NCI-H748 treated with DMSO at 0.1 percent for 48 hours (cell line): ENCODE measurements around the gene MISFA.
"Not testable (repeated sequence)": the region's sequence is repeated elsewhere in the genome, so short reads cannot be mapped to it uniquely, and the experiment has no call there.

Experiments used
- DNase-seq: peaks from one replicate; lab custom pipeline; 2025; lab: John Stamatoyannopoulos, UW

The MISFA gene

GRCh38 chr11:18599739-18600230 lies at the start of gene MISFA:
TSS of gene MISFA (plus strand) at chr11:18599789. CDS start at chr11:18599929, 140 bp downstream.
- no peak for DNase-seq

- no peak for DNase-seq
These were observed 36.4 kb upstream of the MISFA start for GRCh38 chr11:18563090-18563730.

- DNase-seq, result no peak
These were observed 35.4 kb upstream of the MISFA start for GRCh38 chr11:18564149-18564548.

GRCh38 chr11:18566406-18566805 lies 33.2 kb upstream of the MISFA start:
- DNase-seq, result no peak

- no peak for DNase-seq
These were observed 32.5 kb upstream of the MISFA start for GRCh38 chr11:18567081-18567480.

- DNase-seq, result no peak
These were observed 24.2 kb upstream of the MISFA start for GRCh38 chr11:18575361-18575760.

- DNase-seq, result no peak
These were observed 20.5 kb upstream of the MISFA start for GRCh38 chr11:18578975-18579598.

- no peak for DNase-seq
These were observed 19.3 kb upstream of the MISFA start for GRCh38 chr11:18580113-18580766.

GRCh38 chr11:18581825-18582224 lies 17.8 kb upstream of the MISFA start:
- no peak for DNase-seq

- peak; percentile 38 for DNase-seq
These were observed 11.0 kb upstream of the MISFA start, which contains the start of gene UEVLD for GRCh38 chr11:18588297-18589252. TSS of gene UEVLD (minus strand) at chr11:18588734. CDS start at chr11:18588654, 80 bp downstream.

- no peak for DNase-seq
These were observed 9.0 kb upstream of the MISFA start for GRCh38 chr11:18590571-18590970.

- not testable (repeated sequence) for DNase-seq
These were observed 5.5 kb upstream of the MISFA start for GRCh38 chr11:18594088-18594487.

GRCh38 chr11:18594999-18595749 lies 4.4 kb upstream of the MISFA start:
- no peak for DNase-seq

GRCh38 chr11:18600915-18601569 lies 1.5 kb downstream of the MISFA start:
- no peak for DNase-seq

- DNase-seq, result no peak
These were observed 8.8 kb downstream of the MISFA start for GRCh38 chr11:18608376-18608775.

- DNase-seq, result no peak
These were observed 11.6 kb downstream of the MISFA start for GRCh38 chr11:18611196-18611595.

- no peak for DNase-seq
These were observed 12.8 kb downstream of the MISFA start for GRCh38 chr11:18612394-18612793.

GRCh38 chr11:18614667-18615066 lies 15.1 kb downstream of the MISFA start:
- DNase-seq, result no peak

- no peak for DNase-seq
These were observed 16.2 kb downstream of the MISFA start for GRCh38 chr11:18615628-18616392.
